HepG2 (cell line): ENCODE measurements around the gene MNAT1. TPM values are rescaled to one million over a fixed set of nuclear protein-coding genes. Genes with fewer than 3 reads are reported as not detected.

Experiments used
- BCL6 ChIP-seq: IDR thresholded peaks from 2 replicates; pipeline ENCODE4 v1.6.1; 2016; ENCODE audit warnings: missing genetic modification reagents, missing compliant biosample characterization
- HMGA1 ChIP-seq: sonication (generic); formaldehyde crosslinking; conservative IDR thresholded peaks from 2 replicates; pipeline ENCODE4 v1.4.0; 2020; ENCODE audit warnings: missing genetic modification reagents
- KLF13 ChIP-seq: sonication (generic); formaldehyde crosslinking; IDR thresholded peaks from 2 replicates; pipeline ENCODE4 v1.4.0; 2020; ENCODE audit warnings: mild to moderate bottlenecking, missing genetic modification reagents
- MBNL3 ChIP-seq: fragments of 250-450 bp; sonication (Bioruptor Pico); conservative IDR thresholded peaks from 2 replicates; pipeline ENCODE4 v1.8.0; 2022; ENCODE audit warnings: mild to moderate bottlenecking, inconsistent platforms
- MNT ChIP-seq: fragments of 450-650 bp; IDR thresholded peaks from 2 replicates; pipeline ENCODE4 v1.6.1; 2016
- MTERF4 ChIP-seq: sonication (generic); formaldehyde crosslinking; IDR thresholded peaks from 2 replicates; pipeline ENCODE4 v1.8.0; 2023; ENCODE audit warnings: mild to moderate bottlenecking, missing genetic modification reagents
- NR1H2 ChIP-seq: sonication (generic); formaldehyde crosslinking; IDR thresholded peaks from 2 replicates; pipeline ENCODE4 v1.8.1; 2022; ENCODE audit warnings: low read depth, missing genetic modification reagents, borderline replicate concordance
- PHF21A ChIP-seq: sonication (generic); formaldehyde crosslinking; IDR thresholded peaks from 2 replicates; pipeline ENCODE4 v1.5.0; 2020; ENCODE audit warnings: mild to moderate bottlenecking, missing genetic modification reagents
- POLR2AphosphoS2 ChIP-seq: IDR thresholded peaks from 2 replicates; pipeline ENCODE4 v1.6.1; 2011; ENCODE audit warnings: low read depth, low read length, improper control_type of control experiment
- RBM39 ChIP-seq: fragments of 200-400 bp; formaldehyde crosslinking; IDR thresholded peaks from one replicate; pipeline ENCODE4 v1.6.1; 2018; ENCODE audit warnings: antibody characterized with exemption, mild to moderate bottlenecking, low read depth, low read length; ENCODE audit not compliant: poor library complexity, severe bottlenecking
- RFXAP ChIP-seq: sonication (generic); formaldehyde crosslinking; IDR thresholded peaks from 2 replicates; pipeline ENCODE4 v1.4.0; 2020; ENCODE audit warnings: missing genetic modification reagents, borderline replicate concordance
- SNRNP70 ChIP-seq: fragments of 200-400 bp; formaldehyde crosslinking; IDR thresholded peaks from 2 replicates; pipeline ENCODE4 v1.6.1; 2017; ENCODE audit warnings: mild to moderate bottlenecking, low read depth, low read length, moderate library complexity
- SOX5 ChIP-seq: IDR thresholded peaks from 2 replicates; pipeline ENCODE4 v1.6.1; 2016; ENCODE audit warnings: borderline replicate concordance
- SRSF1 ChIP-seq: fragments of 200-400 bp; formaldehyde crosslinking; optimal IDR thresholded peaks from 2 replicates; pipeline ENCODE3; 2017; ENCODE audit warnings: mild to moderate bottlenecking, low read depth, low read length, moderate library complexity
- STAT5B ChIP-seq: sonication (generic); formaldehyde crosslinking; IDR thresholded peaks from 2 replicates; pipeline ENCODE4 v1.4.0; 2020; ENCODE audit warnings: missing genetic modification reagents
- TBX3 ChIP-seq: fragments of 450-650 bp; IDR thresholded peaks from 2 replicates; pipeline ENCODE4 v1.6.1; 2017; ENCODE audit warnings: antibody characterized with exemption, mild to moderate bottlenecking, inconsistent platforms, borderline replicate concordance
- TEAD3 ChIP-seq: optimal IDR thresholded peaks from 2 replicates; pipeline ENCODE3; 2016; ENCODE audit warnings: borderline replicate concordance
- TOPORS ChIP-seq: sonication (generic); formaldehyde crosslinking; IDR thresholded peaks from 2 replicates; pipeline ENCODE4 v1.8.0; 2023; ENCODE audit warnings: mild to moderate bottlenecking, missing genetic modification reagents
- WIZ ChIP-seq: sonication (generic); formaldehyde crosslinking; IDR thresholded peaks from 2 replicates; pipeline ENCODE4 v1.5.1; 2020; ENCODE audit warnings: mild to moderate bottlenecking, missing genetic modification reagents
- YY1 ChIP-seq: IDR thresholded peaks from 2 replicates; pipeline ENCODE4 v1.6.1; 2011; ENCODE audit warnings: low read length, low read depth, moderate library complexity, mild to moderate bottlenecking; ENCODE audit not compliant: insufficient read depth, insufficient replicate concordance
- ZBTB4 ChIP-seq: sonication (generic); formaldehyde crosslinking; IDR thresholded peaks from 2 replicates; pipeline ENCODE4 v1.4.0; 2020; ENCODE audit warnings: missing genetic modification reagents, mild to moderate bottlenecking, borderline replicate concordance
- ZGPAT ChIP-seq: IDR thresholded peaks from 2 replicates; pipeline ENCODE4 v1.6.1; 2016; ENCODE audit warnings: mild to moderate bottlenecking
- ZMYM3 ChIP-seq: sonication (generic); formaldehyde crosslinking; IDR thresholded peaks from 2 replicates; pipeline ENCODE4 v1.5.1; 2020; ENCODE audit warnings: mild to moderate bottlenecking, missing genetic modification reagents
- ZNF207 ChIP-seq: fragments of 450-650 bp; IDR thresholded peaks from 2 replicates; pipeline ENCODE4 v1.6.1; 2016; ENCODE audit warnings: antibody characterized with exemption, borderline replicate concordance
- ZNF557 ChIP-seq: sonication (generic); formaldehyde crosslinking; IDR thresholded peaks from 2 replicates; pipeline ENCODE4 v1.4.0; 2020; ENCODE audit warnings: missing genetic modification reagents
- ZNF816 ChIP-seq: sonication (generic); formaldehyde crosslinking; IDR thresholded peaks from 2 replicates; pipeline ENCODE4 v1.8.0; 2022; ENCODE audit warnings: missing genetic modification reagents, mild to moderate bottlenecking, borderline replicate concordance
- polyA plus RNA-seq, 8 experiments: library from polyadenylated mRNA; depleted of rRNA in 3 of 8; stranded (reverse) in 7 of 8; unstranded in 1 of 8; fragments of >200 nt; fragmentation: Illumina TruSeq in 4 of 8; extraction: Trizol in 4 of 8; gene quantifications; 2 replicates each; pipeline versions ENCODE4 v1.2.1 to v1.2.3, GENCODE V29; 2011 to 2016; ENCODE audit warnings: low read depth in 4 of 8, missing spikeins in 1 of 8, mixed read lengths in 1 of 8; ENCODE audit not compliant: insufficient read depth in 1 of 8
- total RNA-seq, 5 experiments: library from RNA; depleted of rRNA; stranded (reverse); fragments of >200 nt; fragmentation: Illumina TruSeq; extraction: Trizol; gene quantifications; 2 replicates each; pipeline ENCODE4 v1.2.3, GENCODE V29; 2016; ENCODE audit warnings: low read depth in 1 of 5

The MNAT1 gene
- total and polyA plus RNA-seq, 2 of the 13 experiments (the other 11 are each of a cell fraction or from before 2014, with no cell fraction given), result 49.2 to 94.8 TPM

GRCh38 chr14:60819575-60819974, 85.0 kb downstream of the MNAT1 start (continued):
- TF ChIP-seq RBM39 (no peak), KLF13 (CRISPR knock-in tag) (no peak), STAT5B (no peak), POLR2AphosphoS2 (no peak), RFXAP (CRISPR knock-in tag) (no peak), ZMYM3 (CRISPR knock-in tag) (no peak), PHF21A (CRISPR knock-in tag) (peak; percentile 39; the same call in 1 of the 2 replicates), TEAD3 (CRISPR knock-in tag) (no peak), NR1H2 (CRISPR knock-in tag) (no peak), MTERF4 (CRISPR knock-in tag) (no peak), MBNL3 (no peak), ZGPAT (0 out of 2 replicates have a peak, but pooled peaks have one; percentile 40), SOX5 (CRISPR knock-in tag) (peak; percentile 60; the same call in 1 of the 2 replicates), ZNF557 (CRISPR knock-in tag) (no peak), MNT (no peak), WIZ (CRISPR knock-in tag) (no peak), SNRNP70 (no peak), SRSF1 (no peak), ZNF207 (no peak), YY1 (no peak), BCL6 (CRISPR knock-in tag) (peak; percentile 59; the same call in 1 of the 2 replicates), HMGA1 (CRISPR knock-in tag) (no peak), TBX3 (0 out of 2 replicates have a peak, but pooled peaks have one; percentile 23), ZNF816 (CRISPR knock-in tag) (no peak), TOPORS (CRISPR knock-in tag) (no peak), ZBTB4 (CRISPR knock-in tag) (no peak)
